HTERT RPE-1 (cell line): ENCODE measurements around the gene ZDBF2.
"Not testable (repeated sequence)": the region's sequence is repeated elsewhere in the genome, so short reads cannot be mapped to it uniquely, and the experiment has no call there.

ENCODE experiments used
- in situ Hi-C: fragments of 300-500 bp; cut with MboI; formaldehyde crosslinking; loops from 4 replicates; pipeline ENCODE4 v1.14.3; 2020; ENCODE audit warnings: low sequenced_read_pairs

ZDBF2 gene

GRCh38 chr2:206259376-206260187, 14.9 kb upstream of the ZDBF2 start:
- in situ Hi-C loops: no loop called here

DNA sequence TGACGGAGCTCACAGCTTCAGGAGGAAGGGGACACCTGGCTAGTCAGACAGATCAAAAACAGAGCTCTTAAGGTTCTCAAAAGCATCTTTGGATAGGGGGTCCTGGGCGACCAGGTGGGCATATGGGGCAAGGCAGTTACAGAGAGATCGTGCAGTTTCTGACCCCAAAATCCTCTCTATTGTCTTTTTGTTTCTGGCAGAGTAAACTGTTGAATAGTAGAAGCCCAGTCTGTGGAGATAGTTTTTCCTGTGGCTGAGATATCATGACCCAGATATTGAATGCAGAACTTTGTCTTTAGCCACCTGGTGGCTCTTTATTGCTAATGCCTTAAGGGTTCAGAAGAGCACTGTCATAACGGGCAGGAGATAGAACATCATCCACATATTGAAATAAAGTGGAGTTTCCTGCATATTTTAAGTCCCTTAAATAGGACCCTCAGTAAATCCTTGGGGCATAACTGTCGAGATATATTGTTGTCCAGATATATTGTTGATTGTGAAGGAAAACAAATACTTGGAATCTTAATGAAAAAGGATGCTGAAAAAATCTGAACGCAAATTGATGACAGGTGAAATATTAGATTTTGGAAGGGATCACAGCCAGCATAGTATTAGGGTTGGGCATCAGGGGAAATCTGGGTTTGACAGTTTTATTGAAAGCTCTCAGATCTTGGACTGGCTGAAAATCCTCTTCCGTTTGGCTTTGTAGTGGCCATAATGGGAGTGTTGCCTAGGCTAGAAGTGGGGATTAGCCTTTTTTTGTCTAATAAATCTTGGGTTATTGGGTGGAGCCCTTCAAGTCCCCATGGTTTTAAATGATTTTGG, 14.1 kb upstream of the ZDBF2 start:
- in situ Hi-C loops: no loop called here

DNA sequence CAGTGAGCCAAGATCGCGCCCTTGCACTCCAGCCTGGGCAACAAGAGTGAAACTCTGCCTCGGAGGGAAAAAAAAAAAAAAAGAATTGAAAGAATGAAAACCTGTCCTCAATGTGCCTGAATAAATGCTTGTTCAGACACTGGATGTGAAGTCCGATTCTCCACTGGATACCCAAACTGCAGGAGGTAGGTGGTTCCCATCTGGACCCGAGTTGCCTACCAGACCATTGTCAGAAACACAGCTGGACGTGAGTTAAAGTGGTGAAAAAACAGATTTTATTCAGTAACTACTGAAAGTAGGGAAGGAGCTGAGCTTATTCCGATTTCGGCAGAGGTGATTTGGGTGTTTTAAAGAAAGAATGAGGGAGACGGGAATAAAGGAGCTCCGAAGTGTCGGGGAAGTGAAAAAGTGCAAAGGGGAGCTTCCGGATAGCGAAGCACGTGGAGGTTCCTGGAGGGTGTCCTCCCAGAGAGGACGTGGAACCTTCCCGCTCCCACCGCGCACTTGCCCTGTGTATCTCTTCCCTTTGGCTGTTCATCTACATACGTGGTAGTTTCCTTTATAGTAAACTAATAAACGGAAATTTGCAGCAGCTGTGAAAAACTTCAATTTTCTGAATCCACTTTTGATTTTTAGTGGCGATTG, 10.4 kb upstream of the ZDBF2 start:
- in situ Hi-C loops: no loop called here

DNA sequence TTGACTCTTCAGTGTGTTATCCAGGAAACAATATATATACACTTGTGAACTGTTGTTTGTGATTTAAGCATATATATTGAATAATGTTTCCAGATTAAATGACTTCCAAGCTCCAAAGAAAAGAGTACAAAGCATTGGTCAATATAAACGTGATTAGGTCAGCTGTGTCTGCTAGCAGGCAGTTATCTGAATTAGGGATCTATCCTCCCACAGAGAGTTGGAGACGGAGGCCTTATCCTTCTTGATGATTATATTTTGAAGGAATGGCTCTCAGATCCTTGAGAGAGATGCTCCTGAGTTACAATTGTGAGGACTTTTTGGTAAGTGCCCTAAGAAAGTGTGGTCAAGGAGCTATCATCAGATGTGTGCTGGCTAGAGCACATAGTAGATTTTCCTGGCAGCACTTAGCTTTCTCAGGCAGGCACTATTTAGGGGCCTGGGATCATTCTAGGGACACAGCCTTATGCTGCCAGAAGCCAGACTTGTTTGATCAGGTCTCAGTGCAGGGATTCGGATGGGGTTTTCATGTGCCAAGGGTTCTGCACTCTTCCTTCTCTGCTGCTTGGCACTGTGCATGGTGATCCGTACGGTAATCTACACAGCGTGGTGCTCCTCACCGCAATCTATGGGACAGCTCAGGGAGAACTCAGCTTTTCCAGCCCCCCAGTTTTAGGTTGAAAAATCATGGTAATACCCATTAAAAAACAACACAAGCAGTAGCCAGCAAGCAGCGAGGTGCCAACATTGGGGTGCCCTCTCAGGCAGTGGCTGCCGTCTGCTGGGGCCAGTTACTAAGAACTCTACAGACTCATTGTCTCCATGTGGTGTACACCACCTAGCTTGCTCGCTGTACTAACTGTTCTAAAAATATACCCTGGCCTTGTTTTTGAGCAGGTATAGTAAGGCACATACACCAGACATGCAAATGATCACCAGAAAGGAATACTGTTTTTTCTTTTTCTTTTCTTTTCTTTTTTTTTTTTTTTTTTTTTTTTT, 8.0 kb upstream of the ZDBF2 start:
- in situ Hi-C loops: no loop called here

GRCh38 chr2:206267567-206267966, 6.9 kb upstream of the ZDBF2 start:
- in situ Hi-C loops: no loop called here

- in situ Hi-C loops: no loop called here
Measured at GRCh38 chr2:206271065-206271464, 3.4 kb upstream of the ZDBF2 start.

GRCh38 chr2:206273905-206274304, 558 bp upstream of the ZDBF2 start:
- in situ Hi-C loops: no loop called here

DNA sequence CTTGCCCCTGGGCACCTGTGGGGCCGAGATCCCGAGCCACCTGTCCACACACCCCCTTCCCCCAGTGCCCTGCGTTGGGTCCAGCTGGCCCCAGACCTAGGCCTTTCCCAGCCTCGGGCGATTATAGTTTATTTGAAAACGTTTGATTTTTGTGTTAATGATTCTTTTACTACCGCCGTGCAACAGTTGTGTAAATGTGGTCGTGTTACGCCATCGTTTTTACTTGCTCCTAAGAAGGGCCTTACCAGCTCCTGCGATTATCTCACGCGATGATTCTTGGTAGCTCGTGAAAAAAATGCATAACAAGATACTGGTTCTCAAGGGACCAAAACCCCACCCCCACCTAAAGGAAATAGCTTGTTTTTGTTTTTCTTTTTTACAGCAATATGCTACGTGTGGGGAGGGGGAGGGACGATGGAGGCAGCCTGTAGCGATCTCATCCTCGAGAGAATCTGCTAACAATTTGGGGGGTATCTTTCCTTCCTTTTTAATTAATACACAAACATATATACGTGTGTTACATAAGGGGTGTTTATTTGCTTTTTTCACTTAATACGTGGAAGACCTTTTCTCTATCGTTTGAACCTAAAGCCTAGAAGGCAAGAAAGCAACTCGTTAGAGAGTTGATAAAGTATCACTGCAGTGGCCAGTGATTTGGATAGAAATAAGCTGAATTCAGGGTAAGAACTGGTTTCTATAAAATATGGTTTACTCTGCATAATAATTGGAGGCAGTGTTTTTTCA, 1.0 kb downstream of the ZDBF2 start:
- in situ Hi-C loops: no loop called here

DNA sequence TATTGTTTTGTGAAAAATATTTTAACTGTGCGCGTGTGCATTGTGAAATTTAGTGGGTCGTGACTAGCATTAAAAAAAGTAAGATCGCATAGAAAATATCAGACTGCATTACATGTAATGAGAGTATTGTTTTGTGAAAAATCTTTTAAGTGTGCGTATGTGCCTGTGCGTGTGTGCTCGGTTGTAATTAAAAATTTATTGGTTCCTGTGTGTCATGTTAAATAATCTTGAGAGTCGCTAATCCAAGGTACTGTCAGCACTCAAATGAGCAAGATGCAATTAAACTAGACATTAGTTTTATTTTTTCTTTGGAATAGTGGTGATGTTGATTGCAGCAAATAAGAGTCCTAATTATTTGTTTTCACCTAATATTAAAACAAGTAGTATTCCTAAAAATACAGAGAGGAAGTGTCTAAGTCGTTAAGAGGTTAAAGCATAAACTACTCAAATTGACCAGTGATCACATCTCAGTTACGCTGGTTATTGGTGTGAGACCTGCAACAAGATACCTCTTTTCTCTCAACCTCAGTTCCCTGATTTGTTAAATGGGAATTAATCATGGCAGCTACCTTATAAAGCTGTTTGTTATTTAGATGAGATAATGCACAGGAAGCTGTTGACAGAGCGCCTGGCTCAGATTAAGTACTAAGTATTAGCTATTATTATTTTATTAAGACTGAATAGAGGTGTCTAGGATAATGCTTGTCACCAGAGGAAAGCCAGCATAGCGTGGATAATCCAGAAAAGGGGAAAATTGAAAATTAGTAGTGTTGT, 1.9 kb downstream of the ZDBF2 start:
- in situ Hi-C loops: no loop called here

DNA sequence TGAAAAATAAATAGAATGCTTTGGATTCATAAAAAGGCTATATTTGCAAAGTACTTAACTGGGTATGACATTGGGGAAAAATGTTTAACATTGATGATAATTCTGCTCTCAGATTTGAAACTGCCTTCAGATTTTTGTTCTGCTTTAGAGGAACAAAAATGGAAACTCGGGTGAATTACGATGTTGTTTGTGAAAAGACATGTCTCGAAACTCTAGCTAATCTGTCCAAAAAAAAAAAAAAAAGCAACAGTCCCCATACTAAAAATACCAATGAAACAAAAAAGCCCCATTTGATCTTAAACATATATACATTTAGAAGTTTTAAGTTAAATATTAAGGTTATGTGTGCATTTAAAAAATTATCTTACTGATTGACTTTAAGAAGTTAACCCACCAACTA, 3.0 kb downstream of the ZDBF2 start:
- in situ Hi-C loops: no loop called here

GRCh38 chr2:206282746-206283145, 8.3 kb downstream of the ZDBF2 start:
- in situ Hi-C loops: no loop called here

GRCh38 chr2:206287197-206287596, 12.7 kb downstream of the ZDBF2 start:
- in situ Hi-C loops: no loop called here

- in situ Hi-C loops: no loop called here
Measured at GRCh38 chr2:206289391-206289790, 14.9 kb downstream of the ZDBF2 start.

DNA sequence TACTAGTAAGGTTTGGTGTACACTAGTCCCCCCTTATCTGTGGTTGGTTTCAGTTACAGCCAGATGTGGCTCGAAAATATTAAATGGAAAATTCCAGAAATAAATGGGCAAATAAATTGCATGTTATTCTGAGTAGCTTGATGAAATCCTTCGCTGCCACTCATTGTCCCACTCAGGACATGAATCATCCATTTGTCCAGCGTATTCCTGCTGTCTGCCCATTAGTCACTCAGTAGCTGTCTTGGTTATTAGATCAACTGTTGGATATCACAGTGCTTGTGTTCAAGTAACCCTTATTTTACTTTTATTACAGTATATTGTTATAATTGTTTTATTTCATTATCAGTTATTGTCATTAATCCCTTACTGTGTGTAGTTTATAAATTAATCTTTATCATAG, 21.7 kb downstream of the ZDBF2 start:
- in situ Hi-C loops: no loop called here

DNA sequence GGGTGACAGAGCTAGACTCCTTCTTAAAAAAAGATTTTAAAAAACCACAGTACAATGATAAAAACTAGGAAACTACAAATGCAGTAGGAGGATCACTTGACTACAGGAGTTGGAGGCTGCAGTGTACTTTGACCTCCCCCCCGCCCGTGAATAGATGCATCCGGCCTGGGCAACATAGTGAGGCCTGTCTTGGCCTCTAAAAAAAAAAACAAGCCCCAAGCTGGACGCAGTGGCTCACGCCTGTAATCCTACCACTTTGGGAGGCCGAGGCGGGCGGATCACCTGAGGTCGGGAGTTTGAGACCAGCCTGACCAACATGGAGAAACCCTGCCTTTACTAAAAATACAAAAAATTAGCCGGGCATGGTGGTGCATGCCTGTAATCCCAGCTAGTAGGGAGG, 25.1 kb downstream of the ZDBF2 start:
- in situ Hi-C loops: not testable (repeated sequence)

GRCh38 chr2:206305523-206306245, 31.2 kb downstream of the ZDBF2 start:
- in situ Hi-C loops: no loop called here

GRCh38 chr2:206311026-206311425, 36.6 kb downstream of the ZDBF2 start:
- in situ Hi-C loops: no loop called here

- in situ Hi-C loops: no loop called here
Measured at GRCh38 chr2:206316141-206316540, 41.7 kb downstream of the ZDBF2 start.
